HCT116 (cell line): ENCODE results near the gene HOXD3. TPM values are rescaled to one million over a fixed set of nuclear protein-coding genes. Genes with fewer than 3 reads are reported as not detected.

Experiments used
- ATAC-seq: fragments of 200-7000 bp; cut with Tn5 transposase; 2 replicates; pipeline ENCODE4 v1.9.1; 2020; ENCODE audit warnings: mild to moderate bottlenecking, moderate library complexity
- BruUV-seq: library from RNA; stranded (reverse); fragments of 400-500 nt; replicated peaks from 2 replicates; lab custom pipeline; 2021; lab: Mats Ljungman, UMichigan
- CTCF ChIA-PET: fragments of 300-600 bp; sonication (Branson Sonifier 250); formaldehyde crosslinking; loops from one replicate; lab custom pipeline; 2021; ENCODE audit warnings: antibody characterized with exemption; lab: Charles Lee
- POLR2A ChIA-PET: fragments of 300-600, 350-600 bp; sonication (Branson Sonifier 250); formaldehyde crosslinking; loops from one replicate; lab custom pipeline; 2021; ENCODE audit warnings: antibody characterized with exemption; lab: Charles Lee
- RAD21 ChIA-PET, 2 experiments: fragments of 300-600 bp; sonication (Branson Sonifier 250); formaldehyde crosslinking; loops; one replicate each; lab custom pipeline; 2023; ENCODE audit warnings: low total read pairs in 2 of 2; ENCODE audit not compliant: uncharacterized antibody in 2 of 2, unreplicated experiment in 2 of 2, low non-redundant PET in 1 of 2; lab: Charles Lee
- DNase-seq: peaks from one replicate; pipeline ENCODE4 v3.0.0-alpha.2; 2010; ENCODE audit warnings: low read depth, low spot score
- H2AFZ ChIP-seq: fragments of 200-600 bp; shearing (Covaris generic), sonication (generic); 2 replicates; pipeline ENCODE4 v1.6.1; 2017; ENCODE audit warnings: low read depth, mixed run types, mixed read lengths, antibody characterized with exemption, low read length; ENCODE audit not compliant: poor library complexity, severe bottlenecking
- H3K27ac ChIP-seq: 2 replicates; pipeline ENCODE4 v1.5.1; 2012; ENCODE audit warnings: low read depth, low read length
- H3K27me3 ChIP-seq: fragments of 200-600 bp; sonication (generic); 2 replicates; pipeline ENCODE4 v1.6.1; 2016; ENCODE audit warnings: mixed run types, low read length, mixed read lengths; ENCODE audit not compliant: insufficient read depth
- H3K36me3 ChIP-seq, 2 experiments: fragments of 200-500 bp in 1 of 2; fragments of 200-600 bp in 1 of 2; sonication (Bioruptor generic) in 1 of 2; sonication (generic) in 1 of 2; 2 replicates each; pipeline versions ENCODE4 v1.5.1 to v1.6.1; 2014 to 2016; ENCODE audit warnings: low read length in 2 of 2, inconsistent platforms in 1 of 2, mixed read lengths in 1 of 2, mixed run types in 1 of 2; ENCODE audit not compliant: insufficient read depth in 2 of 2, control insufficient read depth in 1 of 2
- H3K4me1 ChIP-seq, 2 experiments: fragments of 200-600 bp in 1 of 2; sonication (generic) in 1 of 2; 2 replicates each; pipeline versions ENCODE4 v1.5.1 to v1.6.1; 2012 to 2017; ENCODE audit warnings: low read length in 2 of 2, inconsistent platforms in 1 of 2, mild to moderate bottlenecking in 1 of 2, mixed read lengths in 1 of 2, mixed run types in 1 of 2, moderate library complexity in 1 of 2; ENCODE audit not compliant: insufficient read depth in 2 of 2, control insufficient read depth in 1 of 2
- H3K4me2 ChIP-seq: fragments of 200-600 bp; sonication (generic); 2 replicates; pipeline ENCODE4 v1.6.1; 2017; ENCODE audit warnings: mixed run types, low read length, mixed read lengths
- H3K4me3 ChIP-seq, 2 experiments: fragments of 200-600 bp in 1 of 2; sonication (generic) in 1 of 2; replicated peaks in 1 of 2; 2 replicates each; pipeline ENCODE4 v1.5.1; 2011 to 2016; ENCODE audit warnings: low read length in 2 of 2, control low read depth in 1 of 2, low read depth in 1 of 2, mild to moderate bottlenecking in 1 of 2, mixed read lengths in 1 of 2, mixed run types in 1 of 2
- H3K79me2 ChIP-seq: fragments of 200-600 bp; sonication (generic); 2 replicates; pipeline ENCODE4 v1.6.1; 2017; ENCODE audit warnings: mild to moderate bottlenecking, mixed run types, low read length, moderate library complexity, mixed read lengths; ENCODE audit not compliant: insufficient read depth
- H3K9ac ChIP-seq: fragments of 200-600 bp; sonication (generic); 2 replicates; pipeline ENCODE4 v1.6.1; 2016; ENCODE audit warnings: low read length, mixed read lengths
- H3K9me2 ChIP-seq: fragments of 200-600 bp; sonication (generic), shearing (Covaris generic); 2 replicates; pipeline ENCODE4 v1.6.1; 2017; ENCODE audit warnings: mixed run types, mild to moderate bottlenecking, moderate library complexity; ENCODE audit not compliant: insufficient read depth
- H3K9me3 ChIP-seq, 2 experiments: fragments of 200-500 bp in 1 of 2; fragments of 200-600 bp in 1 of 2; sonication (Bioruptor generic) in 1 of 2; sonication (generic) in 1 of 2; 2 replicates each; pipeline ENCODE4 v1.6.1; 2014 to 2017; ENCODE audit warnings: low read length in 2 of 2, mixed read lengths in 2 of 2, inconsistent platforms in 1 of 2, low read depth in 1 of 2, mild to moderate bottlenecking in 1 of 2, mixed run types in 1 of 2, moderate library complexity in 1 of 2; ENCODE audit not compliant: control insufficient read depth in 1 of 2, insufficient read depth in 1 of 2
- H4K20me1 ChIP-seq: fragments of 200-600 bp; sonication (generic), shearing (Covaris generic); 2 replicates; pipeline ENCODE4 v1.6.1; 2017; ENCODE audit warnings: mixed run types, mild to moderate bottlenecking, moderate library complexity; ENCODE audit not compliant: insufficient read depth
- ATF3 ChIP-seq: IDR thresholded peaks from 2 replicates; pipeline ENCODE4 v1.6.1; 2012
- CTCF ChIP-seq, 3 experiments: fragments of 200-600 bp in 1 of 3; sonication (generic) in 1 of 3; IDR thresholded peaks in 2 of 3; conservative IDR thresholded peaks in 1 of 3; 2 replicates each; pipeline ENCODE4 v1.5.1; 2012 to 2017; ENCODE audit warnings: low read depth in 2 of 3, low read length in 2 of 3, antibody characterized with exemption in 1 of 3, borderline replicate concordance in 1 of 3, control low read depth in 1 of 3, mild to moderate bottlenecking in 1 of 3, mixed read lengths in 1 of 3, mixed run types in 1 of 3, moderate library complexity in 1 of 3; ENCODE audit not compliant: insufficient read depth in 1 of 3
- MAX ChIP-seq: IDR thresholded peaks from 2 replicates; pipeline ENCODE4 v1.6.1; 2012
- POLR2A ChIP-seq: IDR thresholded peaks from 2 replicates; pipeline ENCODE4 v1.7.0; 2011; ENCODE audit warnings: borderline replicate concordance; ENCODE audit not compliant: insufficient read depth, insufficient read length; ENCODE audit errors: extremely low read depth
- POLR2AphosphoS5 ChIP-seq: IDR thresholded peaks from 2 replicates; pipeline ENCODE4 v1.6.1; 2011; ENCODE audit warnings: mild to moderate bottlenecking, low read depth, low read length, moderate library complexity
- SRF ChIP-seq: IDR thresholded peaks from 2 replicates; pipeline ENCODE4 v1.6.1; 2012; ENCODE audit warnings: low read depth
- intact Hi-C: fragments of 100-400 bp; cut with micrococcal nuclease; formaldehyde crosslinking; loops from 2 replicates; pipeline ENCODE4 v1.10.0; 2022
- total RNA-seq: library from RNA; stranded (reverse); gene quantifications from one replicate; pipeline ENCODE4 v1.2.1, GENCODE V29; 2021; ENCODE audit not compliant: unreplicated experiment

Gene HOXD3
- total RNA-seq, 1 experiment from 2014 or later, result 1.4 TPM

GRCh38 chr2:176206682-176207081 is 49.6 kb downstream of the HOXD3 start:
- Histone ChIP-seq H3K4me3 (no peak overlapping the region), H3K4me2 (no peak overlapping the region), H4K20me1 (no peaks in the 10 kb centered on the region), H3K27me3 (0 out of 2 replicates have a peak, but pooled peaks cover 4% of the 10 kb centered on the region), H2AFZ (no peak overlapping the region), H3K9ac (no peak overlapping the region), H3K79me2 (no peaks in the 10 kb centered on the region), H3K27ac (no peak overlapping the region), H3K4me1 (no peaks in the 10 kb centered on the region), H3K9me3 (no peaks in the 10 kb centered on the region), H3K36me3 (no peaks in the 10 kb centered on the region), H3K9me2 (no peaks in the 10 kb centered on the region)
- TF ChIP-seq POLR2AphosphoS5 (no peak), ATF3 (no peak), MAX (no peak)
- ChIA-PET RAD21 (no interaction called here), POLR2A (no interaction called here), CTCF (no interaction called here)
- BruUV-seq, result no TSS peak
- no peak for ATAC-seq
- intact Hi-C loops, result no loop called here
- DNase-seq, result no peak

- Histone ChIP-seq H3K9me3 (no peaks in the 10 kb centered on the region), H2AFZ (peak overlapping the region; percentile 0), H3K9me2 (no peaks in the 10 kb centered on the region), H3K4me3 (no peak overlapping the region), H3K4me1 (no peaks in the 10 kb centered on the region), H4K20me1 (no peaks in the 10 kb centered on the region), H3K9ac (no peak overlapping the region), H3K36me3 (no peaks in the 10 kb centered on the region), H3K27me3 (no peaks in the 10 kb centered on the region), H3K27ac (no peak overlapping the region), H3K4me2 (no peak overlapping the region), H3K79me2 (no peaks in the 10 kb centered on the region)
- no peak for DNase-seq
- ChIA-PET RAD21 (no interaction called here), POLR2A (no interaction called here), CTCF (no interaction called here)
- intact Hi-C loops, result no loop called here
- ATAC-seq, result no peak
- no TSS peak for BruUV-seq
- TF ChIP-seq CTCF (IDR thresholded peaks at IDR 0.05 in 2 of 3, conservative IDR thresholded peaks at IDR 0.05 in 1 of 3; ENCODE audit: borderline replicate concordance in 1 of 3, insufficient read depth in 1 of 3, low read depth in 2 of 3, low read length in 2 of 3), result no peak
- no peak for TF ChIP-seq POLR2A
- TF ChIP-seq SRF, result no peak
- TF ChIP-seq ATF3, result no peak
Measured at GRCh38 chr2:176211110-176211509, 54.0 kb downstream of the HOXD3 start.
